HG03066 (cell line): ENCODE data around the gene TAS2R46.
"Not testable (repeated sequence)": the region's sequence is repeated elsewhere in the genome, so short reads cannot be mapped to it uniquely, and the experiment has no call there.

Experiments used
- ATAC-seq: cut with Tn5 transposase; IDR thresholded peaks from one replicate; pipeline ENCODE4 v1.9.1; 2021; ENCODE audit warnings: low read depth; ENCODE audit not compliant: unreplicated experiment

The TAS2R46 gene

GRCh38 chr12:11040162-11040561 is 21.9 kb downstream of the TAS2R46 start:
- ATAC-seq: no peak

GRCh38 chr12:11039171-11039570 is 22.9 kb downstream of the TAS2R46 start:
- ATAC-seq: no peak

- ATAC-seq: not testable (repeated sequence)
These were observed 28.1 kb downstream of the TAS2R46 start for GRCh38 chr12:11033959-11034358.

GRCh38 chr12:11031307-11031706 is 30.8 kb downstream of the TAS2R46 start, which contains the start of gene TAS2R31:
TAS2R31 (minus strand) TSS chr12:11031407; CDS start chr12:11031335, 72 bp downstream.
- ATAC-seq: no peak

- no peak for ATAC-seq
These were observed 36.0 kb downstream of the TAS2R46 start for GRCh38 chr12:11026118-11026517.

GRCh38 chr12:11023387-11023786 is 38.7 kb downstream of the TAS2R46 start:
- ATAC-seq: no peak

- ATAC-seq: no peak
These were observed 39.6 kb downstream of the TAS2R46 start, which contains the start of gene TAS2R19 for GRCh38 chr12:11022520-11022919. TAS2R19 (minus strand) TSS chr12:11022620; CDS start chr12:11022571, 49 bp downstream.

GRCh38 chr12:11016937-11017336 is 45.2 kb downstream of the TAS2R46 start:
- no peak for ATAC-seq

- ATAC-seq: no peak
These were observed 46.2 kb downstream of the TAS2R46 start for GRCh38 chr12:11015775-11016430.

- ATAC-seq: no peak
These were observed 47.9 kb downstream of the TAS2R46 start for GRCh38 chr12:11014234-11014633.
